Activated T-helper 1 cell treated with Interleukin-2 at 50 U/mL for 16 hours (primary cell): Measurements from ENCODE around the gene METAP1.
"Not testable (repeated sequence)": the region's sequence is repeated elsewhere in the genome, so short reads cannot be mapped to it uniquely, and the experiment has no call there.

Experiments
- DNase-seq: peaks from one replicate; pipeline ENCODE4 v3.0.0-alpha.2; 2020; ENCODE audit warnings: low read depth

Gene METAP1

GRCh38 chr4:98995183-98996055, at the start of gene METAP1:
TSS of gene METAP1 (plus strand) at chr4:98995721. CDS start at chr4:98995754, 33 bp downstream.
- DNase-seq, result peak; percentile 96

- no peak for DNase-seq
These were observed 49.2 kb upstream of the METAP1 start for GRCh38 chr4:98946359-98946758.

- no peak for DNase-seq
These were observed 44.6 kb upstream of the METAP1 start for GRCh38 chr4:98950925-98951324.

GRCh38 chr4:98951710-98952109, 43.8 kb upstream of the METAP1 start:
- DNase-seq, result no peak

DNA sequence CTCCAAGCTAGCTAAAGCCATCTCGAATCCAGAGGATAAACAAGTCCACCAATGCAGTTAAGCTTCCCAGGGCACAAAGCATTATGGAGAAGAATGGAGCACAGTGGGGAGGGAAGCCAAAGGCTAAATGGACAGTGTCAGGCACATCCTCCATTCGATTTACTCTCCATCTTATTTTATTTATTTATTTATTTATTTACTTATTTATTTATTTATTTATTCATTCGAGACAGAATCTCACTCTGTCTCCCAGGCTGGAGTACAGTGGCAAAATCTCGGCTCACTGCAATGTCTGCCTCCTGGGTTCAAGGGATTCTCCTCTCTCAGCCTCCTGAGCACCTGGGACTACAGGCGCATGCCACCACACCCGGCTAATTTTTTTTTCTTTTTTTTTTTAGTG, 40.3 kb upstream of the METAP1 start:
- no peak for DNase-seq

- DNase-seq, result no peak
These were observed 37.5 kb upstream of the METAP1 start for GRCh38 chr4:98958065-98958464.

DNA sequence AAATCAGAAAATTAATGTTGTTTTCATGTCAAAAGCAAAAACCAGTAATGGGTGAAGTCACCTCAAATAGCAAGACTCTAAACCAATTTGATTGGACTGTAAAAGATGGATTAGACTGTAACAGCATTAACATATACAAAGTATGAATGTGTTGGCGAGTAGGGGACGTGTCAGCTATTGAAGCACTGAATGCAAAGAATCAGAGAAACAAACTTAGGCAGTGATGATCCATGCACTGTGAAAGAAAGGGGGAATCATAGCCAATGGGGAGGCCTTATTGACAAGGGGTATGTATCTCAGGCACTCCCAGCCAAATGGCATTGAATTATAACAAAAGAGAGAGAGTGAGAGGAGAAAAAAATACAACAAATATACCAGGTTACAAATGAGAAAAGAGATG, 36.1 kb upstream of the METAP1 start:
- no peak for DNase-seq

DNA sequence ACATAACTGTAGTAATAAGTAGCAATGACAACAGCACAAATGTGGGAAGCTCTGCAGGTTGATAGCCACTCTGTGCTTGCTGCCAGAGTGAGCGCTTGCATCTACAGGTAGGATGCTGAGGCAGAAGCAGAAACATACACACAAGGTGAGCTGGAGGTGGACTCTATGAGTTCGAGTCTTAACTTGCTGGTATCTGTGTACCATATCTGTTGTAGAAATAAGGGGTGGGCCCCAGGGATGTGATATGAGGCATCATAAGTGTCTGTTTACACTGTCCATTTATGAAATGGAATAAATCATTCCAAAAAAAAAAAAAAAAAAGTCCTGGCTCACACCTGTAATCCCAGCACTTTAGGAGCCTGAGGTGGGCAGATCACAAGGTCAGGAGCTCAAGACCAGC, 33.8 kb upstream of the METAP1 start:
- DNase-seq, result no peak

GRCh38 chr4:98963538-98964433, 31.7 kb upstream of the METAP1 start:
- DNase-seq, result no peak

DNA sequence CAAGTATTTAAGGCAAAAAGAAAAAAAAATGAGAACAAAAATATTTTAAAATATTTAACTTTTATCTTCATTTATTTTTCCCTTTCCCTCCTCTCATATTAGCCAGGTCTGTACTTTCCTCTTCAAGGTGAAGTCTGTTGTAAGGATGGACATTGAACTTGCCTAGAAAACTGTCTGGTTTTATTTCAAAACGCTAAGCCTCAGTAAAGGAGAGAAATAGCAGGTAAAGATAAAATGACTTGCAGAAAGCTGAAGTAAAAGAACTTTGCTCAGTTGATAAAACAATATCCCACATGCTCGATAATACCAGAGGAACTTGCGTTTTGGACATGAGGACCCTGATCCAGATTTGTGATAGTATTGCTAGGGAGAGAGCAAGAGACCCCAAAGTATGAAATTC, 28.6 kb upstream of the METAP1 start:
- no peak for DNase-seq

DNA sequence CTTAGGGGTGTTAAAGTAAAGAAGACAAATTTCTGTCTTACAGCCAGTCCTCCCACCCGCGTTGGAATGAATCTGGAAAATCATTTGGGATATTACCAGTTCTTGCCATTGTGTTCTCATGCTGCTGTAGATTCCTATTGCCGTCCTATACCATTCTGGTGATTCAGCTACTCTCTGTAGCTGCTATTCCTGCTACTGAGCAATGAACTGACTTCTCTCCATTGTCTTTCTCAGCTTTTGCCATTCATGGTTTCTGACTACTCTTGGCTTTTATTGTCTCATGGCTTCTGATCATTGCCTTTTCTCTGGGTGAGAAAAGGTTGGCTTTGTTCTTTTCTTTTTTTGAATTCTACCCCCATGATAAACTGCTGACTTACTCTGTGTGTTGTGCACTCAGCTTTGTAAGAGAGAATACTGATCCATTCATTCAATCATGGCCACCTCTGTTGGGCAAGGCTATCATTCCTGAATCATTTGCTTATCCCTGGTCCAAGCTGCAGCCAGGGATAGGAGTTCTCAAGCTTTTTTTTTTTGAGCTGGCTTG, 27.7 kb upstream of the METAP1 start:
- no peak for DNase-seq

- DNase-seq, result no peak
These were observed 25.4 kb upstream of the METAP1 start for GRCh38 chr4:98969878-98970785.

DNA sequence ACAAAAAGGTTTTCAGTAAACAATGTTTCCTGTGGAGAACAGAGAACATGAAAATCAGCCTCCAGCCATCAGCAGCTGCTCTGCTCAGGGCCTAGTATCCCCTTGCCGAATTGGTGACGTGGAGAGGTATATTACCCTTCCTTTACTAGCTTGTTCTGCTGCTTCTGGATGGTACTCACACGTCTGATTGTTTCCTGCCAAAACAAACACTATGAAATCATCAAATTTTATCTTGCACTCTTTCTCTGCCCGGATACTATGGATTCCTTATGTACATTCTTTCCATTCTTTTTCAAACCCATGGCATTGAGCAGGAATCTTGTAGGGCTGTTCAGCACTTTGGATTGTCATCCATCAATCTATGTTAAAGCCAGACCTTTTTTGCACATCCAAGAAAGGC, 18.8 kb upstream of the METAP1 start:
- no peak for DNase-seq

- no peak for DNase-seq
These were observed 18.0 kb upstream of the METAP1 start for GRCh38 chr4:98977557-98977956.

DNA sequence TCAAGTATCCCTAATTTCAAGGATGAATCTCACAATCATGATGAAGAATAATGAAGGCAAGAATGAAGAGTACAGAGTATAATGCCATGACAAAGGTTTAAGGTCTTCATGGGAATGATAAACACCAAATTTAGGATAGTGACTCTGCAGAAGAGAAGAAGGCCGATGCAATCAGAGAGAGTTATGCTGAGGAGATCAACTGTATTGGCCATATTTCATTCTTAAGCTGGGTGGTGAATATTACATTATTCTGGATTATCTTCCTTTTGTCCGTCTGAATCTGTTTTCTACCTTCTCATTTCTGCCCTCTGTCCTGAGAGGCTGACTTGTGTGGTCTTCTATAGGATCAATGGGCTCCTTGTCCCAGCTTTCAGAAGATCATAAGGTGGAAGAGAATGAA, 7.8 kb upstream of the METAP1 start:
- DNase-seq, result no peak

DNA sequence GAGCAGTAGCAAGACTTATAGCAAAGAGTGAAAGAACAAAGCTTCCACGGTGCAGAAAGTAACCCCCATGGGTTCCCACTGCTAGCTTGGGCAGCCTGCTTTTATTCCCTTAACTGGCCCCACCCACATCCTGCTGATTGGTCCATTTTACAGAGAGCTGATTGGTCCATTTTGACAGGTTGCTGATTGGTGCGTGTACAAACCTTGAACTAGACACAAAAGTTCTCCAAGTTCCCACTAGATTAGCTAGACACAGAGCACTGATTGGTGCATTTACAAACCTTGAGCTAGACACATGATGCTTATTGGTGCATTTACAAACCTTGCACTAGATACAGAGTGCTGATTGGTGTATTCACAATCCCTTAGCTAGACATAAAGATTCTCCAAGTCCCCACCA, 2.7 kb upstream of the METAP1 start:
- not testable (repeated sequence) for DNase-seq

GRCh38 chr4:98993419-98994071, 2.0 kb upstream of the METAP1 start:
- DNase-seq, result no peak

DNA sequence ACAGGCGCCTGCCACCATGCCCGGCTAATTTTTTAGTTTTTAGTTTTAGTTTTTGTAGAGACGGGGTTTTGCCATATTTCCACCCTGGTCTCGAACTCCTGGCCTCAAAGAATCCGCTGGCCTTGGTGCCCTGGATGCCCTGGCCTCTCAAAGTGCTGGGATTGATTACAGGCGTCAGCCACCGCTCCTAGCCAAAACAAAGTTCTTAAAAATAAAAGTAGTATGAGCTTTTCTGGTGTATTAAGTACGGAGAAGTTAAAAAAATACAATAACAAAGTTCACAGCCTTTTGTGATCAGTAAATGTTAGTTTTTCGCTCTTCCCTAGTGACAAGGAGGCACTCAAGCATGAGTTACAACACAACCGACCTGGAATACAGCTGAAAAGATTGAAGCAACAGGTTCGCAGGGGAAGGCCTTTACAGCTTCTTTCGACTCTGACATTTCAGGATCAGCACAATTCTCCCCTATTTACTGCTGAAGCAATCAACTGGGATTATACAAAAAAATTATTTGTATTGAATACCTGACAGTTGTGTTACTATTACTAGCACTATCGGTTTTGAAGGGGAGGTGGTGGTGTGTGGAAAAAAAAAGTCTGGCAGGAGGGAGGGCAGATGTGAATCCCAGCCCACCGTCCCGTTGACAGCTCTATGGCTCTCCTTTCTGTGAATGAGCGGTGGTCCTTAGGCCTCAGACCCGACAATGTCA, 893 bp upstream of the METAP1 start:
- no peak for DNase-seq

GRCh38 chr4:98996056-98996764, 689 bp downstream of the METAP1 start:
- no peak for DNase-seq

GRCh38 chr4:98996765-98997068, 1.2 kb downstream of the METAP1 start:
- DNase-seq, result no peak
